ENCODE data around the gene STAC2. TPM values are rescaled to one million over a fixed set of nuclear protein-coding genes. Genes with fewer than 3 reads are reported as not detected.

STAC2 gene
- total and polyA plus RNA-seq, 12 donors: 0.09 to 4.9 (median 0.51) TPM; not detected in 1

DNA sequence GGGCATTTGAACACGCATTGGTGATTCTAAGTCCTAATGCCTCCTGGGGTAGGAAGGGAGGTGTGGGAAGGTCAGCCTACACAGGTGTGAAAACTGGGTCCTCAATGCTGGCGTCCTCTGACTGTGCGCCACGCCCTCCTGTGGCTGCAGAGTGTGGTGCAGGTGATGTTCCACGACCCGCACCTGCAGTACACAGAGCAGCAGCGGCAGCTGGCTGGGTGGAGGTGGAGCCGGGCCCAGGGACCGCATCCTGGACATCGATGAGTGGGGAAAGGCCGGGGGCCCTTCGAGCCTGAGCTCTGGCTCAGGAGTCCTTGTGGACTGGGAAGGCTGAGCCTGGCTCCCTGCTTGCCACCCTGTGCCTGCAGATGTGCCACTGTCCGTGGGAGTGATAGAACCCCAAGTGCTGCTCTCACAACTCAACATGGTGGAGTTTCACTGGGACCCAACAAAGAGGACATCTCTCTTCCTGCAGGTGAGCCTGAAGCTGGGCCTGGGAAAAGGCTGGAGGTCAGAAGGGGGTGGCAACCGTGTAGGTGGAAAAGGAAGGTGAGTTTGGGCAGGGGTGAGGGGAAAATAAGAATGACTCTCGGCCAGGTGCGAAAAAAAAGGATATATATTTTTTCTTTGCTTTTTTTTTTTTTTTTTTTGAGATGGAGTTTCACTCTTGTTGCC lies 14.0 kb upstream of the STAC2 start:
- intact Hi-C loops (cut with DNase I): loop anchor here in 7 of 10 donors (2.0 to 10.0 kb wide), 7 partner anchors 32 to 265 kb away; partner anchors contain the start of gene ARL5C (in 4 of the 7)
- H3K9me3 ChIP-seq: no peaks in the 10 kb centered on the region
- no peaks in the 10 kb centered on the region for H3K36me3 ChIP-seq
- peak in 1 of 2 donors; percentile 30 for DNase-seq
- TF ChIP-seq, protein P1, sequence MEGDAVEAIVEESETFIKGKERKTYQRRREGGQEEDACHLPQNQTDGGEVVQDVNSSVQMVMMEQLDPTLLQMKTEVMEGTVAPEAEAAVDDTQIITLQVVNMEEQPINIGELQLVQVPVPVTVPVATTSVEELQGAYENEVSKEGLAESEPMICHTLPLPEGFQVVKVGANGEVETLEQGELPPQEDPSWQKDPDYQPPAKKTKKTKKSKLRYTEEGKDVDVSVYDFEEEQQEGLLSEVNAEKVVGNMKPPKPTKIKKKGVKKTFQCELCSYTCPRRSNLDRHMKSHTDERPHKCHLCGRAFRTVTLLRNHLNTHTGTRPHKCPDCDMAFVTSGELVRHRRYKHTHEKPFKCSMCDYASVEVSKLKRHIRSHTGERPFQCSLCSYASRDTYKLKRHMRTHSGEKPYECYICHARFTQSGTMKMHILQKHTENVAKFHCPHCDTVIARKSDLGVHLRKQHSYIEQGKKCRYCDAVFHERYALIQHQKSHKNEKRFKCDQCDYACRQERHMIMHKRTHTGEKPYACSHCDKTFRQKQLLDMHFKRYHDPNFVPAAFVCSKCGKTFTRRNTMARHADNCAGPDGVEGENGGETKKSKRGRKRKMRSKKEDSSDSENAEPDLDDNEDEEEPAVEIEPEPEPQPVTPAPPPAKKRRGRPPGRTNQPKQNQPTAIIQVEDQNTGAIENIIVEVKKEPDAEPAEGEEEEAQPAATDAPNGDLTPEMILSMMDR (IDR thresholded peaks at IDR 0.05): peak in 7 of 9 donors; percentile 46 to 56 (median 52)
- peak in 2 of 8 donors; percentile 5 to 28 for ATAC-seq
- WGBS, 2 donors: 27 to 33% methylated on average over 16 of the region's 16 CpGs
- H3K27ac ChIP-seq: no peak overlapping the region
- peaks cover 0 to 25% (median 11%) of the 10 kb centered on the region in 7 donors for H3K27me3 ChIP-seq
- no peak overlapping the region for H3K4me3 ChIP-seq
- peaks cover 0 to 22% (median 5%) of the 10 kb centered on the region in 9 donors for H3K4me1 ChIP-seq

DNA sequence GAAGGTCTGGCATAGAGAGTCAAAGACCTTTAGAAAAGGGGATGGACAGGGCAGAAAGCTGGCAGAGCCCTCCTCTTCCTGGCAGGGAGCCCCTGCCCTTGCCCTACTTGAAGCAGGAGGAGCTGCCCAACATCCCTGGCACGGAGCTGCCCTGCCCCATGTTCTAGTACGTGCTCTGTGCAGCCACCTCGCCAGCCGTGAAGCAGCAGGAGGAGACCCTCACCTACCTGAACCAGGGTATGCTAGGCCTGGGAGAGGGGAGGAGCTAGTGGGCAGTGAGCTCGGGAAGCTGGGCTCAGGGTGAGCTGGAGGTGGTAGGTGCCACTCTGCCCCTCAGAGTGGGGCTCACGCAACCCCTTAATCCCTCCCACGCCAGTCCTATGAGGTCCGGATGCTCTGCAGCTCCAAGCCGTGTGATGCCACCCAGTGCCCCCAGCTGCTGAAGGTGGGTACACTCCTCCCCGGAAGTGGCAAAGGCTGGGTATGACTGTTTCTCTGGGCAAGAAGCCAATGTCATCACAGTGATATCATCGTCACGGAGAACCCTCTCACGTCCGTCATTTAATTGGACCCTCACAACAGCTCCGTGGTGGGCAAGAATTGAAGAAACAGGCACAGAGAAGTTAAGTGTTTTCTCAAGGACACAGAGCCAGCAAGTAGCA lies 12.7 kb upstream of the STAC2 start:
- TF ChIP-seq, protein P1 (IDR thresholded peaks at IDR 0.05): no peak
- Histone ChIP-seq H3K4me1 (peaks cover 0 to 15% (median 4%) of the 10 kb centered on the region in 9 donors), H3K27me3 (peaks cover 0 to 31% (median 12%) of the 10 kb centered on the region in 7 donors), H3K36me3 (no peaks in the 10 kb centered on the region), H3K27ac (peak overlapping the region in 1 of 10 donors; percentile 68), H3K9me3 (no peaks in the 10 kb centered on the region), H3K4me3 (no peak overlapping the region)
- peak in 6 of 8 donors; percentile 43 to 66 (median 58) for ATAC-seq
- DNase-seq: peak in 1 of 2 donors; percentile 64
- intact Hi-C loops (cut with DNase I): loop anchor here in 5 of 10 donors (2.0 to 10.0 kb wide), 4 partner anchors 32 to 264 kb away; partner anchors contain the start of gene ARL5C (in 2 of the 5)
- WGBS, 2 donors: 27 to 36% methylated on average over 15 of the region's 15 CpGs

DNA sequence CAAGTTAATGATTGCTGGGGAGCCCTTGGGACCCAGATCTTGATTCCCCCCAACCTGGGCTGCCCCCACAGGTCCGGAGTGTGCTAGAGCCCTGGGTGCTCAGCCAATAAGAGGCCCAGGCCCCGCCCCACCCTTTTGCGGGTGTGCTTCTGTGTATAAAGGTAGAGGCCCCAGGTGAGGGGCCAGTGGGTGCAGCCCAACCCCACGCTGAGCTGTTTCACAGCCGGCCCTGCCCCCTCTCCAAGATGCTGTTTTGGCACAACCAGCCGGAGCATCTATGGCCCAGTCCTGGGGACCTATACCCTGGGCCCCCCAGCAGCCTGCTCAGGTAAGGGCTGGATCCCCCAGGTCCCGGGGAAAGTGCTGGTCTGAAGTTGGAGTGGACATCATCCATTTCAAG lies 11.8 kb upstream of the STAC2 start:
- H3K27me3 ChIP-seq: peaks cover 2 to 40% (median 21%) of the 10 kb centered on the region in 7 donors
- ATAC-seq (peak in 1 of 8 donors; percentile 35), DNase-seq (no peak)
- no peak overlapping the region for H3K27ac ChIP-seq
- H3K4me1 ChIP-seq: peaks cover 0 to 15% (median 4%) of the 10 kb centered on the region in 9 donors
- no peak overlapping the region for H3K4me3 ChIP-seq
- H3K36me3 ChIP-seq: no peaks in the 10 kb centered on the region
- TF ChIP-seq, protein P1 (IDR thresholded peaks at IDR 0.05): no peak
- intact Hi-C loops (cut with DNase I): loop anchor here in 4 of 10 donors (10.0 kb wide), 3 partner anchors 73 to 263 kb away; partner anchors contain the start of gene ARL5C (in 2 of the 4)
- WGBS, 2 donors: 83% methylated on average over 7 of the region's 7 CpGs
- H3K9me3 ChIP-seq: no peaks in the 10 kb centered on the region

DNA sequence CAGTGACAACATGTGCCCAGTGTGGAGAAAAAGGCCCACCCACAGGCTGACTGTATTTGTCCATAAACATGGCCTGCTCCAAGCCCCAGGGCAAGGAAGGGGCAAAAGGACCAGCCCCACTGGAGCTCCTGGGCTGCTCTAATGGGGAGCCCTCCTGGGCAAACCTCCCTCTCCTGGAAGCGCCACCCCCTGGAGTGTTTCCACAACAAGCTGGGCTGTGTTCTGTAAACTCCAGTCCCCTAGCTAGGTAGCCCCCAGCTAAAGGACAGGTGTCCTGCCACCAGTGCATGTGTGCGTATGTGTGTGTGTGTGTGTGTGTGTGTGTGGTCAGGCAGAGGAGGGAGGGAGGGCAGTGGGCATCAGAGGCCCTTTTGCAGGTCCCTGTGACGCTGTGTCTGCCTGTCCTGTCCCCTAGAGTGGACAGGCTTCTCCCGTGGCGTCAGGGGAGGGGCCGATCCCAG lies 11.3 kb upstream of the STAC2 start:
- intact Hi-C loops (cut with DNase I): loop anchor here in 4 of 10 donors (10.0 kb wide), 3 partner anchors 72 to 262 kb away; partner anchors contain the start of gene ARL5C (in 2 of the 4)
- Histone ChIP-seq H3K36me3 (no peaks in the 10 kb centered on the region), H3K4me3 (no peak overlapping the region), H3K27ac (no peak overlapping the region), H3K27me3 (peaks cover 3 to 46% (median 25%) of the 10 kb centered on the region in 7 donors), H3K4me1 (peaks cover under 1 to 18% (median 8%) of the 10 kb centered on the region in 9 donors), H3K9me3 (no peaks in the 10 kb centered on the region)
- ATAC-seq (peak in 2 of 8 donors; percentile 4 to 21), DNase-seq (no peak)
- TF ChIP-seq, protein P1 (IDR thresholded peaks at IDR 0.05): no peak
- WGBS, 2 donors: 74 to 84% methylated on average over 6 of the region's 6 CpGs
